Peyer's patch (tissue), 4 donors: ENCODE measurements around the gene CACNB1. TPM values are rescaled to one million over a fixed set of nuclear protein-coding genes. Genes with fewer than 3 reads are reported as not detected.

ENCODE experiments used
- DNase-seq, 3 donors: peaks; one replicate each; pipeline ENCODE4 v3.0.0-alpha.2; 2017 to 2019
- H3K27ac ChIP-seq, 4 donors: fragments of 200-600 bp; sonication (generic); one replicate each; pipeline ENCODE4 v1.5.1; 2016 to 2019
- H3K27me3 ChIP-seq, 2 donors: fragments of 200-600 bp; sonication (generic); one replicate each; pipeline ENCODE4 v1.5.1; 2019
- H3K36me3 ChIP-seq, 3 donors: fragments of 200-600 bp; sonication (generic); one replicate each; pipeline ENCODE4 v1.5.1; 2016 to 2019
- H3K4me1 ChIP-seq, 4 donors: fragments of 200-600 bp; sonication (generic); one replicate each; pipeline ENCODE4 v1.5.1; 2016 to 2019
- H3K4me3 ChIP-seq, 4 donors: fragments of 200-600 bp; sonication (generic); 1 replicate in 3 of 4; 2 replicates in 1 of 4; pipeline ENCODE4 v1.5.1; 2016 to 2019; ENCODE audit warnings: mild to moderate bottlenecking in 1 of 4
- H3K9me3 ChIP-seq, 4 donors: fragments of 200-600 bp; sonication (generic); one replicate each; pipeline ENCODE4 v1.5.1; 2016 to 2019; ENCODE audit warnings: mild to moderate bottlenecking in 1 of 4
- CTCF ChIP-seq, 6 experiments: fragments of 450-650 bp in 4 of 6; fragments of 200-600 bp in 2 of 6; sonication (generic) in 1 of 6; IDR thresholded peaks; one replicate each; pipeline ENCODE4 v1.5.1; 2017 to 2019; ENCODE audit warnings: antibody characterized with exemption in 6 of 6, mild to moderate bottlenecking in 3 of 6, moderate library complexity in 1 of 6
- POLR2A ChIP-seq, 2 donors: fragments of 450-650 bp; IDR thresholded peaks; one replicate each; pipeline ENCODE4 v1.5.1; 2017; ENCODE audit warnings: antibody characterized with exemption in 2 of 2, mild to moderate bottlenecking in 2 of 2, moderate library complexity in 2 of 2
- total RNA-seq, 4 donors: library from RNA; depleted of rRNA; stranded (reverse); fragments of >200 nt; gene quantifications; one replicate each; pipeline ENCODE4 v1.1.0, GENCODE V29; 2016

The CACNB1 gene
- total RNA-seq, 4 donors from 2014 or later, result 2.5 to 5.0 (median 2.8) TPM

- peak in 1 of 3 donors; percentile 55 for DNase-seq
- H3K36me3 ChIP-seq, result peaks cover 0 to 7% (median 0%) of the 10 kb centered on the region in 3 donors
- TF ChIP-seq POLR2A (IDR thresholded peaks at IDR 0.05) (no peak), CTCF (IDR thresholded peaks at IDR 0.05) (no peak)
- H3K27ac ChIP-seq, result peak overlapping the region; percentile 52 to 79 (median 65)
- H3K4me1 ChIP-seq, result peaks cover 0 to 27% (median 20%) of the 10 kb centered on the region in 4 donors
- H3K9me3 ChIP-seq, result no peaks in the 10 kb centered on the region
- peak overlapping the region; percentile 62 to 72 (median 68) for H3K4me3 ChIP-seq
- no peaks in the 10 kb centered on the region for H3K27me3 ChIP-seq
Observed at GRCh38 chr17:39196808-39197291, 619 bp downstream of the CACNB1 start.

- TF ChIP-seq CTCF (IDR thresholded peaks at IDR 0.05) (no peak), POLR2A (IDR thresholded peaks at IDR 0.05) (no peak)
- Histone ChIP-seq H3K36me3 (peaks cover 0 to 2% (median 0%) of the 10 kb centered on the region in 3 donors), H3K27ac (peak overlapping the region in 3 of 4 donors; percentile 5 to 79 (median 52)), H3K9me3 (no peaks in the 10 kb centered on the region), H3K4me1 (peaks cover 0 to 22% (median 17%) of the 10 kb centered on the region in 4 donors), H3K27me3 (no peaks in the 10 kb centered on the region), H3K4me3 (peak overlapping the region; percentile 62 to 72 (median 68))
- DNase-seq, result peak in 1 of 3 donors; percentile 22
Observed at GRCh38 chr17:39196241-39196807, 1.1 kb downstream of the CACNB1 start.

- Histone ChIP-seq H3K27ac (peak overlapping the region in 2 of 4 donors; percentile 5 to 79), H3K9me3 (no peaks in the 10 kb centered on the region), H3K27me3 (no peaks in the 10 kb centered on the region), H3K4me3 (no peak overlapping the region), H3K36me3 (no peaks in the 10 kb centered on the region), H3K4me1 (peaks cover 0 to 16% (median 14%) of the 10 kb centered on the region in 4 donors)
- TF ChIP-seq POLR2A (IDR thresholded peaks at IDR 0.05), result no peak
- no peak for TF ChIP-seq CTCF (IDR thresholded peaks at IDR 0.05)
- peak in 2 of 3 donors; percentile 40 to 69 for DNase-seq
Observed at GRCh38 chr17:39195568-39196160, 1.8 kb downstream of the CACNB1 start.

- no peak for DNase-seq
- Histone ChIP-seq H3K36me3 (peaks cover 0 to 2% (median 0%) of the 10 kb centered on the region in 3 donors), H3K9me3 (no peaks in the 10 kb centered on the region), H3K4me1 (peaks cover 0 to 16% (median 14%) of the 10 kb centered on the region in 4 donors), H3K27ac (no peak overlapping the region), H3K4me3 (no peak overlapping the region), H3K27me3 (no peaks in the 10 kb centered on the region)
- TF ChIP-seq CTCF (IDR thresholded peaks at IDR 0.05), result no peak
- TF ChIP-seq POLR2A (IDR thresholded peaks at IDR 0.05), result no peak
Observed at GRCh38 chr17:39194985-39195524, 2.4 kb downstream of the CACNB1 start.

- DNase-seq, result no peak
- H3K9me3 ChIP-seq, result no peaks in the 10 kb centered on the region
- no peaks in the 10 kb centered on the region for H3K27me3 ChIP-seq
- H3K27ac ChIP-seq, result no peak overlapping the region
- peaks cover 0 to 16% (median 14%) of the 10 kb centered on the region in 4 donors for H3K4me1 ChIP-seq
- TF ChIP-seq POLR2A (IDR thresholded peaks at IDR 0.05) (no peak), CTCF (IDR thresholded peaks at IDR 0.05) (peak in 1 of 6 experiments; percentile 3)
- H3K4me3 ChIP-seq, result no peak overlapping the region
- H3K36me3 ChIP-seq, result peaks cover 0 to 3% (median 0%) of the 10 kb centered on the region in 3 donors
Observed at GRCh38 chr17:39194089-39194984, 3.1 kb downstream of the CACNB1 start.
